ENCODE measurements around the gene LRFN3.
A peak's percentile ranks its signal among the peaks of the same experiment; 100 is the strongest.
"Not testable (repeated sequence)": the region's sequence is repeated elsewhere in the genome, so short reads cannot be mapped to it uniquely, and the experiment has no call there.

LRFN3 gene

GRCh38 chr19:35935911-35936737 lies at the start of gene LRFN3:
Gene LRFN3 (plus strand): TSS chr19:35936374. CDS start chr19:35939426, 3,052 bp downstream.
- DNase-seq (ENCODE audit: low spot score): peak; percentile 80

GRCh38 chr19:35887197-35887596 lies 49.0 kb upstream of the LRFN3 start:
- no peak for DNase-seq (ENCODE audit: low spot score)

- DNase-seq (ENCODE audit: low spot score): no peak
Observed at GRCh38 chr19:35888398-35888797, 47.8 kb upstream of the LRFN3 start.

GRCh38 chr19:35889370-35890112 lies 46.6 kb upstream of the LRFN3 start:
- no peak for DNase-seq (ENCODE audit: low spot score)

GRCh38 chr19:35890113-35890650 lies 46.0 kb upstream of the LRFN3 start:
- no peak for DNase-seq (ENCODE audit: low spot score)

GRCh38 chr19:35891819-35892218 lies 44.4 kb upstream of the LRFN3 start:
- not testable (repeated sequence) for DNase-seq (ENCODE audit: low spot score)

GRCh38 chr19:35894342-35894741 lies 41.8 kb upstream of the LRFN3 start:
- no peak for DNase-seq (ENCODE audit: low spot score)

GRCh38 chr19:35895911-35896642 lies 40.1 kb upstream of the LRFN3 start:
- DNase-seq (ENCODE audit: low spot score): no peak

GRCh38 chr19:35896643-35897040 lies 39.5 kb upstream of the LRFN3 start:
- no peak for DNase-seq (ENCODE audit: low spot score)

GRCh38 chr19:35897706-35898451 lies 38.3 kb upstream of the LRFN3 start:
- no peak for DNase-seq (ENCODE audit: low spot score)

- DNase-seq (ENCODE audit: low spot score): no peak
Observed at GRCh38 chr19:35898499-35898809, 37.7 kb upstream of the LRFN3 start.

- peak; percentile 79 for DNase-seq (ENCODE audit: low spot score)
Observed at GRCh38 chr19:35899547-35900214, 36.5 kb upstream of the LRFN3 start.

- no peak for DNase-seq (ENCODE audit: low spot score)
Observed at GRCh38 chr19:35901055-35901644, 35.0 kb upstream of the LRFN3 start.

- no peak for DNase-seq (ENCODE audit: low spot score)
Observed at GRCh38 chr19:35901854-35902661, 34.1 kb upstream of the LRFN3 start, which contains the start of gene HCST. Gene HCST (plus strand): TSS chr19:35902529. CDS start chr19:35902594, 65 bp downstream.

- DNase-seq (ENCODE audit: low spot score): no peak
Observed at GRCh38 chr19:35902870-35903475, 33.2 kb upstream of the LRFN3 start.

GRCh38 chr19:35903550-35904179 lies 32.5 kb upstream of the LRFN3 start:
- DNase-seq (ENCODE audit: low spot score): no peak

GRCh38 chr19:35904311-35905068 lies 31.7 kb upstream of the LRFN3 start:
- no peak for DNase-seq (ENCODE audit: low spot score)

- DNase-seq (ENCODE audit: low spot score): no peak
Observed at GRCh38 chr19:35905178-35905727, 30.9 kb upstream of the LRFN3 start.
